Ovary (tissue), 3 donors: ENCODE results near the gene CDC14A.

Experiments used
- EP300 ChIP-seq: sonication (generic); formaldehyde crosslinking; IDR thresholded peaks from one replicate; pipeline ENCODE4 v1.6.1; 2017; ENCODE audit warnings: antibody characterized with exemption
- TF ChIP-seq, protein P1 (sequence below), 3 donors: fragments of 450-650 bp in 2 of 3; fragments of 200-600 bp in 1 of 3; IDR thresholded peaks; one replicate each; pipeline versions ENCODE4 v1.5.1 to v1.8.0; 2016 to 2022; ENCODE audit warnings: antibody characterized with exemption in 3 of 3, mild to moderate bottlenecking in 1 of 3
- donor health status: DM: no; HTN: no; CAD: no.

DNA sequence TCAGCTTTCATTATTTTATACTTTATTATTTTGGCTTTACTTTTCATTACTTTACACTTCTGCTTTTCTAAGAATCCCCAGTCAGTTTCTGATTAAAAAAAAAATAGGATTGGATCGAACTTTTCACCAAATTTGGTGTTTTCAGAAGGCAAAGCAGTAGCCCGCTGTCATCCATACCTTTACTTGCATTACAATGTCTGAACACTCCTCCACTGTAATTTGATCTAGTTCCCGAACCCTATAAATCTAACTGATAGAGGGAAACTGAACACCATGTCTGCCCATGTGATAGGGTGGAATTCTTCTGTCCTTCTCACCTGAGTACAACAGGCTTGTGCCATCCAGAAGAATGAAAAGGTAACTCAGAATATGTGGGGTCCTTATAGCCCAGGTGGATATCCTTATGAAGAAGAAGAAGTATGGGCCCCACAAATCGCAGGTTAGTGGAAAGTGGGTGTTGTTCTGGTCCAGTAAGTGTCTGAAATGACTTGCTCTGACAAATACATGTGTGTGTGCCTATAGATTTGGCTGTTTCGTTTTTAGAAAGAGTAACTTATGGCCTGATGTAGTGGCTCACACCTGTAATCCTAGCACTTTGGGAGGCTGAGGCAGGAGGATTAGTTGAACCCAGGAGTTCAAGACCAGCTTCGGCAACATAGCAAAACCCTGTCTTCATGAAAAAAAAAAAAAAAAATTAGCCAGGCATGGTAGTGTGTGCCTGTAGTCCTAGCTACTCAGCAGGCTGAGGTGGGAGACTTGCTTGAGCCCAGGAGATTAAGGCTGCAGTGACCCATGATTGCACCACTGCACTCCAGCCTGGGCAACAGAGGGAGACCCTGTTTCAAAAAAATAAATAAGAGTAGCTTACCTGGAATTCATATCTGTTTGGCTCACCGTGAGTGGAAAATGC lies 26.6 kb upstream of the CDC14A start:
- TF ChIP-seq, protein P1, sequence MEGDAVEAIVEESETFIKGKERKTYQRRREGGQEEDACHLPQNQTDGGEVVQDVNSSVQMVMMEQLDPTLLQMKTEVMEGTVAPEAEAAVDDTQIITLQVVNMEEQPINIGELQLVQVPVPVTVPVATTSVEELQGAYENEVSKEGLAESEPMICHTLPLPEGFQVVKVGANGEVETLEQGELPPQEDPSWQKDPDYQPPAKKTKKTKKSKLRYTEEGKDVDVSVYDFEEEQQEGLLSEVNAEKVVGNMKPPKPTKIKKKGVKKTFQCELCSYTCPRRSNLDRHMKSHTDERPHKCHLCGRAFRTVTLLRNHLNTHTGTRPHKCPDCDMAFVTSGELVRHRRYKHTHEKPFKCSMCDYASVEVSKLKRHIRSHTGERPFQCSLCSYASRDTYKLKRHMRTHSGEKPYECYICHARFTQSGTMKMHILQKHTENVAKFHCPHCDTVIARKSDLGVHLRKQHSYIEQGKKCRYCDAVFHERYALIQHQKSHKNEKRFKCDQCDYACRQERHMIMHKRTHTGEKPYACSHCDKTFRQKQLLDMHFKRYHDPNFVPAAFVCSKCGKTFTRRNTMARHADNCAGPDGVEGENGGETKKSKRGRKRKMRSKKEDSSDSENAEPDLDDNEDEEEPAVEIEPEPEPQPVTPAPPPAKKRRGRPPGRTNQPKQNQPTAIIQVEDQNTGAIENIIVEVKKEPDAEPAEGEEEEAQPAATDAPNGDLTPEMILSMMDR (IDR thresholded peaks at IDR 0.05) = no peak
- TF ChIP-seq EP300 = no peak
